Peyer's patch (tissue), 4 donors: ENCODE measurements around the gene PWP1. TPM values are rescaled to one million over a fixed set of nuclear protein-coding genes. Genes with fewer than 3 reads are reported as not detected.

Source experiments
- DNase-seq, 3 donors: peaks; one replicate each; pipeline ENCODE4 v3.0.0-alpha.2; 2017 to 2019
- H3K27ac ChIP-seq, 4 donors: fragments of 200-600 bp; sonication (generic); one replicate each; pipeline ENCODE4 v1.5.1; 2016 to 2019
- H3K27me3 ChIP-seq, 2 donors: fragments of 200-600 bp; sonication (generic); one replicate each; pipeline ENCODE4 v1.5.1; 2019
- H3K36me3 ChIP-seq, 3 donors: fragments of 200-600 bp; sonication (generic); one replicate each; pipeline ENCODE4 v1.5.1; 2016 to 2019
- H3K4me1 ChIP-seq, 4 donors: fragments of 200-600 bp; sonication (generic); one replicate each; pipeline ENCODE4 v1.5.1; 2016 to 2019
- H3K4me3 ChIP-seq, 4 donors: fragments of 200-600 bp; sonication (generic); 1 replicate in 3 of 4; 2 replicates in 1 of 4; pipeline ENCODE4 v1.5.1; 2016 to 2019; ENCODE audit warnings: mild to moderate bottlenecking in 1 of 4
- H3K9me3 ChIP-seq, 4 donors: fragments of 200-600 bp; sonication (generic); one replicate each; pipeline ENCODE4 v1.5.1; 2016 to 2019; ENCODE audit warnings: mild to moderate bottlenecking in 1 of 4
- CTCF ChIP-seq, 6 experiments: fragments of 450-650 bp in 4 of 6; fragments of 200-600 bp in 2 of 6; sonication (generic) in 1 of 6; IDR thresholded peaks; one replicate each; pipeline ENCODE4 v1.5.1; 2017 to 2019; ENCODE audit warnings: antibody characterized with exemption in 6 of 6, mild to moderate bottlenecking in 3 of 6, moderate library complexity in 1 of 6
- POLR2A ChIP-seq, 2 donors: fragments of 450-650 bp; IDR thresholded peaks; one replicate each; pipeline ENCODE4 v1.5.1; 2017; ENCODE audit warnings: antibody characterized with exemption in 2 of 2, mild to moderate bottlenecking in 2 of 2, moderate library complexity in 2 of 2
- total RNA-seq, 4 donors: library from RNA; depleted of rRNA; stranded (reverse); fragments of >200 nt; gene quantifications; one replicate each; pipeline ENCODE4 v1.1.0, GENCODE V29; 2016

The PWP1 gene
- total RNA-seq, 4 donors from 2014 or later = 21.7 to 178 (median 31.8) TPM

GRCh38 chr12:107660861-107661415 is 24.7 kb upstream of the PWP1 start:
- H3K4me1 ChIP-seq = peaks cover 0 to 7% (median 0%) of the 10 kb centered on the region in 4 donors
- no peaks in the 10 kb centered on the region for H3K36me3 ChIP-seq
- H3K9me3 ChIP-seq = no peaks in the 10 kb centered on the region
- H3K27ac ChIP-seq = no peak overlapping the region
- H3K27me3 ChIP-seq = no peaks in the 10 kb centered on the region
- TF ChIP-seq CTCF (IDR thresholded peaks at IDR 0.05) = no peak
- no peak for TF ChIP-seq POLR2A (IDR thresholded peaks at IDR 0.05)
- no peak overlapping the region for H3K4me3 ChIP-seq
- DNase-seq = no peak

- Histone ChIP-seq H3K27ac (no peak overlapping the region), H3K36me3 (no peaks in the 10 kb centered on the region), H3K9me3 (no peaks in the 10 kb centered on the region), H3K27me3 (no peaks in the 10 kb centered on the region), H3K4me1 (peaks cover 0 to 7% (median 0%) of the 10 kb centered on the region in 4 donors), H3K4me3 (no peak overlapping the region)
- no peak for TF ChIP-seq POLR2A (IDR thresholded peaks at IDR 0.05)
- no peak for TF ChIP-seq CTCF (IDR thresholded peaks at IDR 0.05)
- DNase-seq = no peak
Observed at GRCh38 chr12:107661830-107662229, 23.8 kb upstream of the PWP1 start.

GRCh38 chr12:107662484-107662883 is 23.1 kb upstream of the PWP1 start:
- H3K4me3 ChIP-seq = no peak overlapping the region

GRCh38 chr12:107663277-107663676 is 22.3 kb upstream of the PWP1 start:
- H3K4me1 ChIP-seq = no peaks in the 10 kb centered on the region
- no peak overlapping the region for H3K4me3 ChIP-seq
- H3K27me3 ChIP-seq = no peaks in the 10 kb centered on the region
- no peak overlapping the region for H3K27ac ChIP-seq
- no peaks in the 10 kb centered on the region for H3K9me3 ChIP-seq
- TF ChIP-seq CTCF (IDR thresholded peaks at IDR 0.05) (no peak), POLR2A (IDR thresholded peaks at IDR 0.05) (no peak)
- DNase-seq = no peak
- H3K36me3 ChIP-seq = no peaks in the 10 kb centered on the region

More at GRCh38 chr12:107662484-107662883, 23.1 kb upstream of the PWP1 start:
- no peaks in the 10 kb centered on the region for H3K36me3 ChIP-seq
- no peak for DNase-seq
- no peak overlapping the region for H3K27ac ChIP-seq
- H3K27me3 ChIP-seq = no peaks in the 10 kb centered on the region
- no peaks in the 10 kb centered on the region for H3K9me3 ChIP-seq
- TF ChIP-seq POLR2A (IDR thresholded peaks at IDR 0.05) (no peak), CTCF (IDR thresholded peaks at IDR 0.05) (no peak)
- peaks cover 0 to 3% (median 0%) of the 10 kb centered on the region in 4 donors for H3K4me1 ChIP-seq

GRCh38 chr12:107666009-107666408 is 19.6 kb upstream of the PWP1 start:
- H3K36me3 ChIP-seq = no peaks in the 10 kb centered on the region
- no peak for TF ChIP-seq POLR2A (IDR thresholded peaks at IDR 0.05)
- no peak for TF ChIP-seq CTCF (IDR thresholded peaks at IDR 0.05)
- DNase-seq = no peak
- no peaks in the 10 kb centered on the region for H3K27me3 ChIP-seq
- H3K4me1 ChIP-seq = no peaks in the 10 kb centered on the region
- no peaks in the 10 kb centered on the region for H3K9me3 ChIP-seq
- H3K27ac ChIP-seq = no peak overlapping the region
- no peak overlapping the region for H3K4me3 ChIP-seq

GRCh38 chr12:107667464-107667863 is 18.1 kb upstream of the PWP1 start:
- TF ChIP-seq CTCF (IDR thresholded peaks at IDR 0.05) (no peak), POLR2A (IDR thresholded peaks at IDR 0.05) (no peak)
- H3K27me3 ChIP-seq = no peaks in the 10 kb centered on the region
- no peaks in the 10 kb centered on the region for H3K4me1 ChIP-seq
- no peaks in the 10 kb centered on the region for H3K9me3 ChIP-seq
- DNase-seq = no peak
- H3K4me3 ChIP-seq = no peak overlapping the region
- H3K36me3 ChIP-seq = no peaks in the 10 kb centered on the region
- no peak overlapping the region for H3K27ac ChIP-seq
